ENCODE data around the gene RIOK2.

RIOK2 gene

GRCh38 chr5:97165726-97166125 lies 17.3 kb downstream of the RIOK2 start:
- DNase-seq, result no peak

- no peak for DNase-seq
These were observed 18.2 kb downstream of the RIOK2 start for GRCh38 chr5:97164846-97165245.

GRCh38 chr5:97163790-97164285 lies 19.2 kb downstream of the RIOK2 start:
- no peak for DNase-seq

GRCh38 chr5:97163360-97163764 lies 19.7 kb downstream of the RIOK2 start:
- peak; percentile 20 for DNase-seq

- peak; percentile 57 for DNase-seq
These were observed 21.0 kb downstream of the RIOK2 start for GRCh38 chr5:97162045-97162444.

- DNase-seq, result no peak
These were observed 25.4 kb downstream of the RIOK2 start for GRCh38 chr5:97157689-97158088.

- no peak for DNase-seq
These were observed 31.7 kb downstream of the RIOK2 start for GRCh38 chr5:97151370-97151769.

GRCh38 chr5:97150401-97150800 lies 32.6 kb downstream of the RIOK2 start:
- no peak for DNase-seq

GRCh38 chr5:97149709-97150108 lies 33.3 kb downstream of the RIOK2 start:
- no peak for DNase-seq

- no peak for DNase-seq
These were observed 34.8 kb downstream of the RIOK2 start for GRCh38 chr5:97148288-97148687.

GRCh38 chr5:97143704-97144103 lies 39.3 kb downstream of the RIOK2 start:
- DNase-seq, result no peak

- DNase-seq, result peak; percentile 56
These were observed 40.4 kb downstream of the RIOK2 start, which contains the start of gene LIX1 for GRCh38 chr5:97142521-97143254. Gene LIX1, minus strand, starts transcription at chr5:97142611. Its CDS starts 35 bp downstream, at chr5:97142576.

GRCh38 chr5:97141539-97141938 lies 41.5 kb downstream of the RIOK2 start:
- DNase-seq, result no peak

- no peak for DNase-seq
These were observed 42.0 kb downstream of the RIOK2 start for GRCh38 chr5:97141031-97141430.

GRCh38 chr5:97140250-97140649 lies 42.8 kb downstream of the RIOK2 start:
- DNase-seq, result peak; percentile 85

GRCh38 chr5:97136475-97136874 lies 46.6 kb downstream of the RIOK2 start:
- no peak for DNase-seq

GRCh38 chr5:97135868-97136267 lies 47.2 kb downstream of the RIOK2 start:
- peak; percentile 57 for DNase-seq

- no peak for DNase-seq
These were observed 48.4 kb downstream of the RIOK2 start for GRCh38 chr5:97134634-97135033.

- no peak for DNase-seq
These were observed 49.9 kb downstream of the RIOK2 start for GRCh38 chr5:97133101-97133500.

- DNase-seq, result peak; percentile 68
These were observed 51.1 kb downstream of the RIOK2 start for GRCh38 chr5:97131921-97132320.

GRCh38 chr5:97131139-97131710 lies 51.8 kb downstream of the RIOK2 start:
- no peak for DNase-seq

GRCh38 chr5:97127727-97128126 lies 55.3 kb downstream of the RIOK2 start:
- no peak for DNase-seq

- no peak for DNase-seq
These were observed 57.8 kb downstream of the RIOK2 start for GRCh38 chr5:97125125-97125683.

- DNase-seq, result no peak
These were observed 58.7 kb downstream of the RIOK2 start for GRCh38 chr5:97124335-97124734.

Measured in NCI-H446 treated with DMSO at 0.1 percent for 48 hours (cell line).